ENCODE data around the gene ZNF438.
"Not testable (repeated sequence)": the region's sequence is repeated elsewhere in the genome, so short reads cannot be mapped to it uniquely, and the experiment has no call there.

The ZNF438 gene

DNA sequence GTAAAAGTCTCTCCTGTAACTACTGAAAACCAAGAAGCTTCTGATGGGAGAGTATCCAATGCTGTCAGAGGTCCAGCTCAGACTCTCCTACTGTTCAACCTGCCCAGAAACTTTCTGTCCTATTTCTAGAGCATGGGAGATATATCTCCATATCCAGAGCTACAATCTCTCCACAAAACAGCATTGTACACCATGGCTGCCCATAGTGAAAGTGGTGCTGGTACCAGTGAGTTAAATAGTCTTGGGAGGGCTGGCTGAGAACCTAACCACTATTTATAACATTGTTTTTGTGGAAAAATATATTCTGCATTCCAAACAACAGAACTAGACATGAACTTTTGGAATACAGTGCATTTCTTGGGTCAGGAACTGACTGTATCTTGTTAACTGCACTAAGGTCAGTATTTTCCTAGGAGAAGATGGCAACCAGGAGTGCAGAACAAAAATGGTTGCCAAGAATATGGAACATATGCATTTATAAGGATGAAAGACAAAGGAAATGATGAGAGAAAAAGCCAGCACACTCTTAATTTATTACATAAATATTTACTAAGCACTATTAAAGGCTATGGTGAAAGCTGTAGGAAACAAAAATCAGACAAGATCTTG lies 91.9 kb downstream of the ZNF438 start:
- no peak overlapping the region for H3K27ac Mint-ChIP-seq
- ATAC-seq (ENCODE audit: low read depth) = no peak
- H3K4me3 Mint-ChIP-seq = no peak overlapping the region
- no peak for DNase-seq (ENCODE audit: low spot score in 2 of 2)
- H3K27me3 Mint-ChIP-seq = no peaks in the 10 kb centered on the region
- peaks cover 25% of the 10 kb centered on the region for H3K36me3 Mint-ChIP-seq
- H3K9me3 Mint-ChIP-seq = no peaks in the 10 kb centered on the region
- peaks cover 5% of the 10 kb centered on the region for H3K4me1 Mint-ChIP-seq

DNA sequence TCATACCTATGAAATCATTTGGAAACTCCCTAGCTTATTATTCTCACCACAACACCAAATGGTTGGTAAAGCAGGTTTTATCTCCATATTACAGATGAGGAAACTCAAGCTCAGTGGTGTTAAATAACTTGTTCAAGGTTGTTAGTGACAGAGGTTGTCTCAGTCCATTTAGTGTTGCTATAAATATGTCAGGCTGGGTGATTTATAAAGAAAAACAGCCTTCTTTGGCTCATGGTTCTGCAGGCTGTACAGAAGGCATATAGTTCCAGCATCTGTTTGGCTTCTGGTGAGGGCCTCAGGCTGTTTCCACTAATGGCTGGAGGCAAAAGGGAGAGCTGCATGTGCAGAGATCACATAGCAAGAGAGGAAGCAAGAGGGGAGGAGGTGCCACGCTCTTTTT lies 96.6 kb downstream of the ZNF438 start:
- Mint-ChIP-seq H3K4me1 (no peaks in the 10 kb centered on the region), H3K9me3 (no peaks in the 10 kb centered on the region), H3K36me3 (peaks cover 25% of the 10 kb centered on the region), H3K4me3 (no peak overlapping the region), H3K27me3 (no peaks in the 10 kb centered on the region), H3K27ac (no peak overlapping the region)
- DNase-seq (ENCODE audit: low spot score in 2 of 2) (no peak), ATAC-seq (ENCODE audit: low read depth) (no peak)

DNA sequence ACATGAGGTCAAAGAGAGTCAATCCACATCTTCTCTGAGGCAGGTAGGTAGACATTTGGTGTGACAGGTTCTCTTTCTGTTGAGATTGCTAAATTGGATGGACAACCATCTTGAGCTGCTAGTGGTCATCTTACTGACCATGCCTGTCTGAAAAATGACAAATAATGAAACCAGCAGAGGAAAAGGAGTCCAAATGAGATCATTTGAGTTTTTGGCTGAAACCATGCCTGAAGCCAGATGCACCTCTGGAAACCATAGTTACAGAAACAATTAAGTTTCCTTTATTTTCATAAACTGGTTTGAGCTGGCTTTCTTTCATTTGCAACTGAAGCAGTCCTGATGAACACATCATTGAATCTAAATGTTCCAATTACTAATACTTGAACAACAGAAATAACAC lies 100.6 kb downstream of the ZNF438 start:
- ATAC-seq (ENCODE audit: low read depth) (no peak), DNase-seq (ENCODE audit: low spot score in 2 of 2) (no peak)
- H3K9me3 Mint-ChIP-seq = no peaks in the 10 kb centered on the region
- no peaks in the 10 kb centered on the region for H3K4me1 Mint-ChIP-seq
- no peak overlapping the region for H3K27ac Mint-ChIP-seq
- peaks cover 28% of the 10 kb centered on the region for H3K36me3 Mint-ChIP-seq
- no peaks in the 10 kb centered on the region for H3K27me3 Mint-ChIP-seq
- H3K4me3 Mint-ChIP-seq = no peak overlapping the region

DNA sequence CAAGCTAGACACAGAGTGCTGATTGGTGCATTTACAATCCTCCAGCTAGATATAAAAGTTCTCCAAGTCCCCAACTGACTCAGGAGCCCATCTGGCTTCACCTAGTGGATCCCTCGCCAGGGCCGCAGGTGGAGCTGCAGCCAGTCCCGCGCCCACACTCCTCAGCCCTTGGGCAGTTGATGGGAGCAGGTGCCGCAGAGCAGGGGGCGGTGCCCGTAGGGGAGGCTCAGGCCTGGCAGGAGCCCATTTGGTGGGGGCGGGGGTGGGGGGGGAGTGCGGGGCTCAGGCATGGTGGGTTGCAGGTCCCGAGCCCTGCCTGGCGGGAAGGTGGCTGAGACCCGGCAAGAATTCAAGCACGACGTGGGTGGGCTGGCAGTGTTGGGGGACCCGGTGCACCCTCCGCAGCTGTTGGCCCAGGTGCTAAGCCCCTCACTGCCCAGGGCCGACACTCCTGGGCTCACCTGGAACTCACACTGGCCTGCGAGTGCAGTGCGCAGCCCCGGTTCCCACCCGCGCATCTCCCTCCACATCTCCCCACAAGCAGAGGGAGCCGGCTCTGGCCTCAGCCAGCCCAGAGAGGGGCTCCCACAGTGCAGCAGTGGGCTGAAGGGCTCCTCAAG lies 101.7 kb downstream of the ZNF438 start:
- Mint-ChIP-seq H3K27ac (no peak overlapping the region), H3K4me3 (no peak overlapping the region), H3K36me3 (peaks cover 25% of the 10 kb centered on the region), H3K27me3 (no peaks in the 10 kb centered on the region), H3K9me3 (no peaks in the 10 kb centered on the region), H3K4me1 (no peaks in the 10 kb centered on the region)
- DNase-seq (ENCODE audit: low spot score in 2 of 2) (no peak), ATAC-seq (ENCODE audit: low read depth) (no peak)

DNA sequence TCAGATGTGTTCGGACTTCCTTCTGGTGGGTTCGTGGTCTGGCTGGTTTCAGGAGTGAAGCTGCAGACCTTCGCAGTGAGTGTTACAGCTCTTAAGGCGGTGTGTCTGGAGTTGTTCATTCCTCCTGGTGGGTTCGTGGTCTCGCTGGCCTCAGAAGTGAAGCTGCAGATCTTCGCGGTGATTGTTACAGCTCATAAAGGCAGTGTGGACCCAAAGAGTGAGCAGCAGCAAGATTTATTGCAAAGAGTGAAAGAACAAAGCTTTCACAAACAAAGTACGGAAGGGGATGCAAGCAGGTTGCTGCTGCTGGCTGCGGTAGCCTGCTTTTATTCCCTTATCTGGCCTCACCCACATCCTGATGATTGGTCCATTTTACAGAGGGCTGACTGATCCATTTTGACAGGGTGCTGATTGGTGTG lies 102.3 kb downstream of the ZNF438 start:
- DNase-seq (ENCODE audit: low spot score in 2 of 2); H3K4me3 Mint-ChIP-seq; H3K27me3 Mint-ChIP-seq; ATAC-seq (ENCODE audit: low read depth); H3K4me1 Mint-ChIP-seq; H3K9me3 Mint-ChIP-seq; H3K27ac Mint-ChIP-seq: not testable (repeated sequence)
- H3K36me3 Mint-ChIP-seq = peaks cover 28% of the 10 kb centered on the region

DNA sequence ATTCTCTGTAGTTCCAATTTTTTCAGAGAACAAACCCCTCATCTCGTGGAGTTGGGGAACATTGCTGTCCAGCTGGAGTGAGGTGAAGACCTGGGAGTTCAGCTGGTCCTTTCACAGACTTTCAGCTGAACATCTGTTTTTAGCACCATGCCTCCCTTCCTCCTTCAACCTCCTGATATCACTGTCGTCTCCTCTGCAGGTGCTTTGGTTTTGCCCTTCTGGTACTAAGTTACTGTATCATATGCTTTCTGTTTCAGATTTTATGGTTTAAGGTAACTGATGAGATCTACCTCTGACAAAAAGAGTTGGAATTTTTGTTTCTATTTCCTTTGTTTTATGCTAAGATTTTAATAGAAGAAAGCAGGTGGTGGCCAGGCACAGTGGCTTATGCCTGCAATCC lies 102.9 kb downstream of the ZNF438 start:
- H3K4me3 Mint-ChIP-seq = no peak overlapping the region
- no peak for ATAC-seq (ENCODE audit: low read depth)
- H3K4me1 Mint-ChIP-seq = no peaks in the 10 kb centered on the region
- H3K27ac Mint-ChIP-seq = no peak overlapping the region
- H3K27me3 Mint-ChIP-seq = no peaks in the 10 kb centered on the region
- peaks cover 32% of the 10 kb centered on the region for H3K36me3 Mint-ChIP-seq
- peaks cover 5% of the 10 kb centered on the region for H3K9me3 Mint-ChIP-seq
- no peak for DNase-seq (ENCODE audit: low spot score in 2 of 2)

DNA sequence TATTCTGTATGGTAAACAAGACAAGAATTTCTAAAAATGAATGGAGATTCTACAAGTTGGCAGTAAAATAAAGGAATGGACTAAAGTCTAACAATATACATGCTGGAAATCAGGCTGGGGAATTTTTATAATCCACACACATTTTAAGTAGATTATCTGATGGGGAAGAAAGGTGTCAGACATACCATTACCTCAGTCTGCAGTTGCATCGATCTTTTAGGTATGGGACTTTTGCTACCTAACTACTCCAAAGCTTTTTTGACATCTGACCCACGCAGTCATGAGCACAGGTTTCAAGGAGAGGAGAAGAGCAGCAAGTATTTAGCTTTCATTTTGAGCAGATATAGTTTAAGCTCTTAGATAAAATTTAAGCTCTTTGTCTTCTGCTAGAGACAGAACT lies 113.0 kb downstream of the ZNF438 start:
- ATAC-seq (ENCODE audit: low read depth) = no peak
- Mint-ChIP-seq H3K36me3 (peaks cover 8% of the 10 kb centered on the region), H3K27me3 (no peaks in the 10 kb centered on the region), H3K27ac (no peak overlapping the region), H3K4me3 (no peak overlapping the region), H3K9me3 (peaks cover 3% of the 10 kb centered on the region), H3K4me1 (no peaks in the 10 kb centered on the region)
- no peak for DNase-seq (ENCODE audit: low spot score in 2 of 2)

DNA sequence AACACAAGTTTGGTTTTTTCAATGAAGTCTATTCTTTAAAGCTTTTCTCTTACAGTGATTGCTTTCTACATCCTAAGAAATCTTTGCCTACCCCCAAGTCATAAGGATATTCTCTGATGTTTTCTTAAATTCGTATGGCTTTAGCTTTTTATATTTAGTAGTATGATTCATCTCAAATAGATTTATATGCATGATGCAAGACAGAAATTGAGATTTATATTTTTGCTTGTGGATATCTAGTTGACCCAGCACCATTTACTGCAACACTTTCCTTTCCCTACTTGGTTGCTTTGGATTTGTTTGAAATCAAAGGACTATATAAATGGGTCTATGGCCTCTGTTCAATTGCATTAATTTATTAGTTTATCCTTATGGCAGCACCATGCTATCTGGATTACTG lies 113.9 kb downstream of the ZNF438 start:
- Mint-ChIP-seq H3K27ac (no peak overlapping the region), H3K27me3 (no peaks in the 10 kb centered on the region), H3K9me3 (no peaks in the 10 kb centered on the region), H3K36me3 (peaks cover 4% of the 10 kb centered on the region), H3K4me1 (no peaks in the 10 kb centered on the region), H3K4me3 (no peak overlapping the region)
- DNase-seq (ENCODE audit: low spot score in 2 of 2) (no peak), ATAC-seq (ENCODE audit: low read depth) (no peak)

DNA sequence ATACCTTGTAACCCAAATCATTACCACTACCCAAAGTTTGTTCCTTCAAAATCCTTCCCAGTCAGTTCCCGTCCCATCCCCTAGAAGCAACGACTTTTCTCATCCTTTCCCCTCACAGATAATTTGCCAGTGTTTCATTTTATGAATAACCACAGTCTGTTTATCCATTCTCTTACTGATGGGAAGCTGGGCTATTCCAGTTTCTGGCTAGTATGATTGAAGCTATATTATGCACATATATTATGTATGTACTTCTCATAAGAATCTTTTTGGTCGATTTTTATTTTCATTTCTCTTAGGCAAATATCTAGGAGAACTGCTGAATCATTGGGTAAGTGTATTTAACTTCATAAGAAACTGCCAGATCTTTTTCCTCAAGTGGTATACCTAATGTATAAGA lies 114.6 kb downstream of the ZNF438 start:
- Mint-ChIP-seq H3K36me3 (peaks cover 4% of the 10 kb centered on the region), H3K27ac (no peak overlapping the region), H3K9me3 (no peaks in the 10 kb centered on the region), H3K27me3 (no peaks in the 10 kb centered on the region), H3K4me3 (no peak overlapping the region), H3K4me1 (no peaks in the 10 kb centered on the region)
- ATAC-seq (ENCODE audit: low read depth) = no peak
- no peak for DNase-seq (ENCODE audit: low spot score in 2 of 2)

DNA sequence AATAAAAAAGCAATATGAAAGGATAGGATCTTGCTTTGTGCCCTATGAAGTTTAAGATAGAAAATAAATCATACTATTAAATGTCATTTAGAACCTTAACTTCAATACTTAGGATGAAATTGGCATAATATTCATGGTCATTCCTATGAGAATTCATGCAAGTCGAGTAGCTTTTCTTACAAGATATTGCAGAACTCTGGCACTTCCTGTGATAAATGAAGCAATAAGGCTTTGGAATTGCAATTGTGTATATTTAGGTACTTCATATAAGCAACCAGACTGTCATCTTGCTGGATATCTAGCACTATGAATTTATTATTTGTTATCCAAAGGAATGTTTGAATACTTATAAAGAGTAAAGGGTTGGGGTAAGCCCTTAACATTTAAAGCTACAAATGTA lies 116.5 kb downstream of the ZNF438 start:
- no peaks in the 10 kb centered on the region for H3K4me1 Mint-ChIP-seq
- no peaks in the 10 kb centered on the region for H3K9me3 Mint-ChIP-seq
- H3K4me3 Mint-ChIP-seq = no peak overlapping the region
- no peak overlapping the region for H3K27ac Mint-ChIP-seq
- ATAC-seq (ENCODE audit: low read depth) (no peak), DNase-seq (ENCODE audit: low spot score in 2 of 2) (no peak)
- peaks cover 6% of the 10 kb centered on the region for H3K36me3 Mint-ChIP-seq
- H3K27me3 Mint-ChIP-seq = no peaks in the 10 kb centered on the region

DNA sequence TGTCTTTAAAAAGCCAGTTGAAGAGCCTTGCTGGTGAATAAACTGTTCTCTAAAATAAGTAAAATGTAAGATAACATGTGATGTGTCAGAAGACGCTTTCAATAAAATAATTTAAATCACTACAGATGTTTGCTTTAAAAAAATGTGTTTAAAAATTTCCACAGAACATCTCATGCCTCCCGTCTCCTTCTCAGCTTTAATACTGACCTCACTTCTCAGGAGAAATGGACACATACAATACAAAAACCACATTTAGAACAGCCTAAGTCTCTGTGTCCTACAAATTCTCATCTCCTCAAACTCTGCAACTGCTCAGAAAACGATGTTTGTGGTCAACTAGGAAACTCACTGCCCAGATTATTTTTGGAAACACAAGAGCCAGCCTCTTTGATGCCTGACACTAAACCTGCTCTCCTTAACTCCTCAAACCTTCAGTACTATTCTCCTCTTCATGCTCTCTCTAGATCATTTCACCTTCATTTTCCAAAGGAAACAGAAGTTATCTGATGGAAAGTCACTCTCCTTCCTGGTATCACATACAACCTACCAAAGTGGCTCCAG lies 120.3 kb downstream of the ZNF438 start:
- Mint-ChIP-seq H3K4me1 (no peaks in the 10 kb centered on the region), H3K27ac (no peak overlapping the region), H3K4me3 (no peak overlapping the region), H3K9me3 (no peaks in the 10 kb centered on the region), H3K36me3 (peaks cover 15% of the 10 kb centered on the region), H3K27me3 (no peaks in the 10 kb centered on the region)
- no peak for DNase-seq (ENCODE audit: low spot score in 2 of 2)
- ATAC-seq (ENCODE audit: low read depth) = no peak

DNA sequence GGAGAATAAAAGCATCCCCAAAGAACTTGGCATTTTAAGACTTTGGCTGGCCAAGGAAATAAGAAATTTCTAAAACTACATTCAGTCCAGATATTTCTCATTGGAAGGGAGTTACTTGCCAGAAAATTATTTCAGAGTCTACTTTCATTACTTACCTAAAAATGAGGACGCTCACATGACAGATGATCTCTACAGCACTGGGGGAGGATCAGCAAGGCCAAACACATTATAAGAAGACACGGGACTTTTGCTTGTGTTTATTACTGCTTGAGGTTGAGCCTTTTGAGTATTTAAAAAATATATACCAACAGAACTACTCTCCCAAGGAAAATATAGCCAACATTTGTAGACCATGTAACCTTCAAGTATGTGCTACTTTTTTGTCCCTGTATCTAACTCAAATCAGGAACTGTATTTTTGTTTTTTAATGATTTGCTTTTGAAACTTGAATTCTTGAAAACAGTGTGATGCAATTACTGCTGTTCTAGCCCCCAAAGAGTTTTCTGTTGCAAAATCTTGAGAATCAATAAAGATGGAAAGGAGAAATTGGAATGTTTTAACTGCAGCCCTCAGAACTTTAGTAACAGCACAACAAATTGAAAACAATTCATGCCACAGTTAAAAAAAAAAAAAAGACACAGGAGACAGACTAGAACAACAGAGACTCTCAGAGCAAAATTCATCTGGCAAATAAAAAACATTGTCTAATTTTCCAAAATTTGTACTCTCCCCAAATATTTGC lies 128.1 kb downstream of the ZNF438 start:
- DNase-seq (ENCODE audit: low spot score in 2 of 2) (no peak), ATAC-seq (ENCODE audit: low read depth) (no peak)
- peaks cover 35% of the 10 kb centered on the region for H3K36me3 Mint-ChIP-seq
- H3K27me3 Mint-ChIP-seq = no peaks in the 10 kb centered on the region
- no peaks in the 10 kb centered on the region for H3K4me1 Mint-ChIP-seq
- H3K4me3 Mint-ChIP-seq = no peak overlapping the region
- H3K9me3 Mint-ChIP-seq = no peaks in the 10 kb centered on the region
- H3K27ac Mint-ChIP-seq = no peak overlapping the region

DNA sequence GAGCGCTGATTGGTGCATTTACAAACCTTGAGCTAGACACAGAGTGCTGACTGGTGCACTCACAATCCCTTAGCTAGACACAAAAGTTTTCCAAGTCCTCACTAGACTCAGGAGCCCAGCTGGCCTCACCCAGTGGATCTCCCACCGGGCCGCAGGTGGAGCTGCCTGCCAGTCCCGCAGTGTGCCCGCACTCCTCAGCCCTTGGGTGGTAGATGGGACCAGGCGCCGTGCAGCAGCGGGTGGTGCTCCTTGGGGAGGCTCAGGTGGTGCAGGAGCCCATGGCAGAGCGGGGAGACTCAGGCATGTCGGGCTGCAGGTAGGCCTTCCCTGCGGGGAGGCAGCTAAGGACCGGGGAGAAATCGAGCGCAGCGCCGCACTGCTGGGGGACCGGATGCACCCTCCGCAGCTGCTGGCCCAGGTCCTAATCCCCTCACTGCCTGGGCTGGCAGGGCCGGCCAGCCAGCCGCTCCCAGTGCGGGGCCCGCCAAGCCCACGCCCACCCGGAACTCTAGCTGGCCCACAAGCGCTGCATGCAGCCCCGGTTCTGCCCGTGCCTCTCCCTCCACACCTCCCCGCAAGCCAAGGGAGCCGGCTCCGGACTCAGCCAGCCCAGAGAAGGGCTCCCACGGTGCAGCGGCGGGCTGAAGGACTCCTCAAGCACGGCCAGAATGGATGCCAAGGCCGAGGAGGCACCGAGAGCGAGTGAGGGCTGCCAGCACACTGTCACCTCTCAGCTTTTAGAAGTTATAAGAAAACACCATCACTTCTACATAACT lies 128.9 kb downstream of the ZNF438 start:
- Mint-ChIP-seq H3K9me3 (no peaks in the 10 kb centered on the region), H3K27me3 (no peaks in the 10 kb centered on the region), H3K4me1 (no peaks in the 10 kb centered on the region), H3K36me3 (peaks cover 33% of the 10 kb centered on the region), H3K27ac (no peak overlapping the region), H3K4me3 (no peak overlapping the region)
- DNase-seq (ENCODE audit: low spot score in 2 of 2) (no peak), ATAC-seq (ENCODE audit: low read depth) (no peak)

DNA sequence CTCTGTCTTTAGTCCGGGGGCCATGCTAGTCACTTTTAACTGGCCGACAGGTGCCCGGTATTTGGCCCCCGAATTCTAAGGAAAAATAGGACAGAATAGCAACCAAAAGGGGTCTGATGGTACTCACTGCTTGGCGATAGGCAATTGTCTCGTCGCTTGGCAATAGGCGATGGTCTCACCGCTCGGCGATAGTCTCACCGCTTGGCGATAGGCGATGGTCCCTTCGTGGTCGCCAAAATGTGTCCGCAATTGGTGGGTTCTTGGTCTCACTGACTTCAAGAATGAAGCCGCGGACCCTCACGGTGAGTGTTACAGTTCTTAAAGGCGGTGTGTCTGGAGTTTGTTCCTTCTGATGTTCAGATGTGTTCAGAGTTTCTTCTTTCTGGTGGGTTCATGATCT lies 130.2 kb downstream of the ZNF438 start:
- ATAC-seq (ENCODE audit: low read depth); H3K4me1 Mint-ChIP-seq; H3K27me3 Mint-ChIP-seq; DNase-seq (ENCODE audit: low spot score in 2 of 2); H3K4me3 Mint-ChIP-seq; H3K27ac Mint-ChIP-seq; H3K9me3 Mint-ChIP-seq: not testable (repeated sequence)
- H3K36me3 Mint-ChIP-seq = peaks cover 26% of the 10 kb centered on the region
